GM12864 (cell line): ENCODE measurements around the gene SMIM15.

ENCODE experiments used
- DNase-seq: peaks from one replicate; pipeline ENCODE4 v3.0.0-alpha.2; 2011; ENCODE audit warnings: low read depth
- H3K4me3 ChIP-seq: 2 replicates; pipeline ENCODE4 v1.5.1; 2011; ENCODE audit warnings: mild to moderate bottlenecking, low read depth, low read length, control low read depth
- TF ChIP-seq, protein P1 (sequence below): IDR thresholded peaks from 2 replicates; pipeline ENCODE4 v1.5.1; 2011; ENCODE audit warnings: low read depth, mild to moderate bottlenecking, moderate library complexity, low read length, control low read depth, inconsistent platforms; ENCODE audit errors: missing control alignments

Gene SMIM15

DNA sequence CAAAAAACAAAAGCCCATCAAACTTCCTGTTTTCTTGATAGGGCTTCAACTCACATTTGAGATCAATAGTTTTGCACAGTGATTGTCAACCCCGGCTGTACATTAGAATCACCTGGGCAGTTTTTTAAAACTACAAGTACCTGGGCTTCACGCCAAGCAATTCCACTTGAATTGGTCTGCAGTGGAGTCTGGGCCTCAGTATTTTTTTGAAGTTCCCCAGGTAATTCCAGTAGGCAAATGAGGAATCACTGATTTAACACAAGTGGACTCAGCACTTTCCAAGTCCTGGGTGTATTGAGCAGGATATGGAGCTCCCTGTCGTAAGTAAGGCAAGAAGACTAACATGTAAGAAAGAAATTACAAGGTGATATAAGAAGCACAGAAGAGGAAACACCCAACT is 14.8 kb upstream of the SMIM15 start:
- DNase-seq, result no peak
- no peak overlapping the region for H3K4me3 ChIP-seq
- TF ChIP-seq, protein P1, sequence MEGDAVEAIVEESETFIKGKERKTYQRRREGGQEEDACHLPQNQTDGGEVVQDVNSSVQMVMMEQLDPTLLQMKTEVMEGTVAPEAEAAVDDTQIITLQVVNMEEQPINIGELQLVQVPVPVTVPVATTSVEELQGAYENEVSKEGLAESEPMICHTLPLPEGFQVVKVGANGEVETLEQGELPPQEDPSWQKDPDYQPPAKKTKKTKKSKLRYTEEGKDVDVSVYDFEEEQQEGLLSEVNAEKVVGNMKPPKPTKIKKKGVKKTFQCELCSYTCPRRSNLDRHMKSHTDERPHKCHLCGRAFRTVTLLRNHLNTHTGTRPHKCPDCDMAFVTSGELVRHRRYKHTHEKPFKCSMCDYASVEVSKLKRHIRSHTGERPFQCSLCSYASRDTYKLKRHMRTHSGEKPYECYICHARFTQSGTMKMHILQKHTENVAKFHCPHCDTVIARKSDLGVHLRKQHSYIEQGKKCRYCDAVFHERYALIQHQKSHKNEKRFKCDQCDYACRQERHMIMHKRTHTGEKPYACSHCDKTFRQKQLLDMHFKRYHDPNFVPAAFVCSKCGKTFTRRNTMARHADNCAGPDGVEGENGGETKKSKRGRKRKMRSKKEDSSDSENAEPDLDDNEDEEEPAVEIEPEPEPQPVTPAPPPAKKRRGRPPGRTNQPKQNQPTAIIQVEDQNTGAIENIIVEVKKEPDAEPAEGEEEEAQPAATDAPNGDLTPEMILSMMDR, result no peak

- DNase-seq, result no peak
- H3K4me3 ChIP-seq, result no peak overlapping the region
- TF ChIP-seq, protein P1, result no peak
These were observed 14.4 kb upstream of the SMIM15 start for GRCh38 chr5:61176631-61177030.

- no peak overlapping the region for H3K4me3 ChIP-seq
- TF ChIP-seq, protein P1, result no peak
- DNase-seq, result no peak
These were observed 9.2 kb upstream of the SMIM15 start for GRCh38 chr5:61171479-61171878.

DNA sequence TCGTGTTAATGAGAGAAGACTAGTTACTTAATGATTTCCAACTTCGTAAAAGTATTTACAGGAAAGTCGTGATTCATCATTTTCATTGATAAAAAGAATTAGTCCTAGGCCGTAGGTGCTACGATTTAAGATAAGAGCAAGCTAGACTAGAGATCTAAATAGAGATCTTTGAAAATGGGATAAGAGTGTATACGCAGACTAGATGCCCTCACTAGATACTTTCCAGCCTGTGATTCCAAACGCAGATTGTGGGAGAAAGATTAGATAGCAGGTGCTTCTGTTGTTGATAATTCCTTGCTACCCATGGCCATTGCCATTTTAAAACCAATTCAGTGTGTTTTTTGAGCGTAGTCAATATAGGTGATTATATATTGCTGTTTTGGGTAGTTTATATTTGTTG is 6.7 kb upstream of the SMIM15 start:
- TF ChIP-seq, protein P1, result no peak
- no peak for DNase-seq
- no peak overlapping the region for H3K4me3 ChIP-seq

- DNase-seq, result no peak
- TF ChIP-seq, protein P1, result peak; percentile 27
- no peak overlapping the region for H3K4me3 ChIP-seq
These were observed 5.1 kb upstream of the SMIM15 start for GRCh38 chr5:61167382-61167781.

DNA sequence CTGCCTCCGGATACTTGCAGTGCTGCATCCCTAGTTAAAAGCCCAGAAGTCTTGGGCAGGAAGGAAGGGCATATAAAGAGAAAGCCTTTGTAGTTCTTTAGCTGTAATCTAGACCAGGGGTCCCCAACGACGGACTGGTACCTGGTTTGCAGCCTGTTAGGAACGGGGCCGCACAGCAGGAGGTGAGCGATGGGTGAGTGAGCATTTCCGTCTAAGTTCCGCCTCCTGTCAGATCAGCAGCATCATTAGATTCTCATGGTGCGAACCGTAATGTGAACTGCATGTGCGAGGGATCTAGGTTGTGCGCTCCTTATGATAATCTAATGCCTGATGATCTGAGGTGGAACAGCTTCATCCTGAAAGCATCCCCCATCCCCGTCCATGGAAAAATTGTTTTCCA is 1.6 kb upstream of the SMIM15 start:
- no peak overlapping the region for H3K4me3 ChIP-seq
- TF ChIP-seq, protein P1, result no peak
- DNase-seq, result no peak

DNA sequence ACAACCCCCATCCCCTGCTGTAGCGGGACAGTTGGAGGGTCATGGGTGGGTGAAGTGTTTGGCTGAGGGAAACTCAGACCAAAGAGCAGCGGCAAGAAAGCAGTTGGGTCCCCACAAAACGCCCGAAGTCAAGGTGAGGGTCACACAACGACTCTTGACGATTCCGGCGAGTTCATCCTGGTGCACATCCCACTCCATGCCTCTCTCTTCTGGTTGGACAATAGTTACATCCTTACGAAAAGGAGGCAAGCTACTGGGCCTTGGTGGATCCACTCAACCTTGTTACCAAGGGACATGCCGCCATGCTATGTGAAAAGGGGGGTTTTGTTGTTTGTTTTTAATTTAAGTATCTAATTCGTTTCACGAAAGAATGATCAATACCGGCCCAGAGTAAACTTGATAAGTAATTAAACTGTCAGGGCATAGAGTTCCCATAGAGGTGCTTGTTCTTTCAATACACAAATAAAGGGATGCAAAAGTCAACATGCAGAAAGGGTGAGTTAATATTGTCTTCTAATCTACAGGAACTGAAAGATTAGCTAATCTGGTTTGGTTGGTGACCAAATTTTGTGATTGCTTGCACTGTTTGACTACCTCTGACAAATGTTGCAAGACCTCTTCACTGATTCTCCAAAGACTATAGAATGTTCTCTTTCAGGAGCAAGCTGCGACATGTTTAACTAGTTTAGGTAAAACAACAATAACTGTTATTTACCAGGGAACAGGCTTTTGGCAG is 732 bp upstream of the SMIM15 start:
- TF ChIP-seq, protein P1, result no peak
- peak overlapping the region; percentile 89 for H3K4me3 ChIP-seq
- DNase-seq, result no peak
